Stomach smooth muscle (tissue), 2 donors: ENCODE data around the gene SMPDL3A.

Source experiments
- H3K27ac ChIP-seq: one replicate; pipeline ENCODE4 v1.7.0; 2013; ENCODE audit warnings: mild to moderate bottlenecking, low read length, inconsistent platforms
- H3K27me3 ChIP-seq, 2 donors: one replicate each; pipeline ENCODE4 v1.7.0; 2013; ENCODE audit warnings: low read length in 2 of 2; ENCODE audit not compliant: insufficient read depth in 2 of 2, control insufficient read depth in 1 of 2
- H3K36me3 ChIP-seq, 2 donors: one replicate each; pipeline ENCODE4 v1.7.0; 2013; ENCODE audit warnings: low read length in 2 of 2; ENCODE audit not compliant: control insufficient read depth in 2 of 2, insufficient read depth in 2 of 2
- H3K4me1 ChIP-seq: one replicate; pipeline ENCODE4 v1.7.0; 2013; ENCODE audit warnings: low read length; ENCODE audit not compliant: control insufficient read depth, insufficient read depth
- H3K4me3 ChIP-seq, 2 donors: one replicate each; pipeline ENCODE4 v1.7.0; 2013; ENCODE audit warnings: low read length in 2 of 2
- H3K9ac ChIP-seq, 2 donors: one replicate each; pipeline ENCODE4 v1.7.0; 2013; ENCODE audit warnings: low read length in 2 of 2, mild to moderate bottlenecking in 1 of 2
- H3K9me3 ChIP-seq, 2 donors: one replicate each; pipeline ENCODE4 v1.7.0; 2013; ENCODE audit warnings: low read length in 2 of 2; ENCODE audit not compliant: control insufficient read depth in 2 of 2
- donor health status: healthy.
- donor health status: Pancreatic carcinoma.

SMPDL3A gene

GRCh38 chr6:122829456-122829855, 40.4 kb downstream of the SMPDL3A start:
- H3K9me3 ChIP-seq = no peaks in the 10 kb centered on the region

GRCh38 chr6:122831511-122831910, 42.5 kb downstream of the SMPDL3A start:
- H3K27me3 ChIP-seq = no peaks in the 10 kb centered on the region
- H3K27ac ChIP-seq = no peak overlapping the region

More at GRCh38 chr6:122829456-122829855, 40.4 kb downstream of the SMPDL3A start:
- H3K27ac ChIP-seq = no peak overlapping the region
- H3K9ac ChIP-seq = no peak overlapping the region
- no peaks in the 10 kb centered on the region for H3K36me3 ChIP-seq
- H3K27me3 ChIP-seq = no peaks in the 10 kb centered on the region
- H3K4me1 ChIP-seq = no peaks in the 10 kb centered on the region
- H3K4me3 ChIP-seq = no peak overlapping the region

GRCh38 chr6:122832459-122832858, 43.4 kb downstream of the SMPDL3A start:
- Histone ChIP-seq H3K4me1 (no peaks in the 10 kb centered on the region), H3K27me3 (no peaks in the 10 kb centered on the region), H3K9ac (no peak overlapping the region), H3K36me3 (no peaks in the 10 kb centered on the region), H3K27ac (no peak overlapping the region), H3K9me3 (no peaks in the 10 kb centered on the region), H3K4me3 (no peak overlapping the region)

More at GRCh38 chr6:122831511-122831910, 42.5 kb downstream of the SMPDL3A start:
- Histone ChIP-seq H3K36me3 (no peaks in the 10 kb centered on the region), H3K9me3 (no peaks in the 10 kb centered on the region), H3K9ac (no peak overlapping the region), H3K4me3 (no peak overlapping the region), H3K4me1 (no peaks in the 10 kb centered on the region)

GRCh38 chr6:122833021-122833491, 44.0 kb downstream of the SMPDL3A start:
- Histone ChIP-seq H3K9ac (no peak overlapping the region), H3K27ac (no peak overlapping the region), H3K4me3 (no peak overlapping the region), H3K4me1 (no peaks in the 10 kb centered on the region), H3K36me3 (no peaks in the 10 kb centered on the region), H3K9me3 (no peaks in the 10 kb centered on the region), H3K27me3 (no peaks in the 10 kb centered on the region)

- H3K4me3 ChIP-seq = no peak overlapping the region
- H3K4me1 ChIP-seq = no peaks in the 10 kb centered on the region
- no peaks in the 10 kb centered on the region for H3K27me3 ChIP-seq
- H3K27ac ChIP-seq = no peak overlapping the region
- no peaks in the 10 kb centered on the region for H3K9me3 ChIP-seq
- H3K9ac ChIP-seq = no peak overlapping the region
- no peaks in the 10 kb centered on the region for H3K36me3 ChIP-seq
Observed at GRCh38 chr6:122838060-122838780, 49.2 kb downstream of the SMPDL3A start.

- Histone ChIP-seq H3K36me3 (no peaks in the 10 kb centered on the region), H3K27ac (no peak overlapping the region), H3K9ac (no peak overlapping the region), H3K4me3 (no peak overlapping the region), H3K27me3 (no peaks in the 10 kb centered on the region), H3K9me3 (no peaks in the 10 kb centered on the region), H3K4me1 (no peaks in the 10 kb centered on the region)
Observed at GRCh38 chr6:122839472-122839871, 50.4 kb downstream of the SMPDL3A start.

- Histone ChIP-seq H3K27me3 (no peaks in the 10 kb centered on the region), H3K36me3 (no peaks in the 10 kb centered on the region), H3K27ac (no peak overlapping the region), H3K9ac (no peak overlapping the region), H3K9me3 (no peaks in the 10 kb centered on the region), H3K4me3 (no peak overlapping the region), H3K4me1 (no peaks in the 10 kb centered on the region)
Observed at GRCh38 chr6:122839906-122840305, 50.8 kb downstream of the SMPDL3A start.

- Histone ChIP-seq H3K27ac (no peak overlapping the region), H3K4me3 (no peak overlapping the region), H3K4me1 (no peaks in the 10 kb centered on the region), H3K9me3 (no peaks in the 10 kb centered on the region), H3K36me3 (no peaks in the 10 kb centered on the region), H3K9ac (no peak overlapping the region), H3K27me3 (no peaks in the 10 kb centered on the region)
Observed at GRCh38 chr6:122845464-122845863, 56.4 kb downstream of the SMPDL3A start.

- no peak overlapping the region for H3K9ac ChIP-seq
Observed at GRCh38 chr6:122845916-122846612, 57.0 kb downstream of the SMPDL3A start.

GRCh38 chr6:122853259-122853995, 64.4 kb downstream of the SMPDL3A start:
- no peak overlapping the region for H3K9ac ChIP-seq
- no peaks in the 10 kb centered on the region for H3K27me3 ChIP-seq
- no peak overlapping the region for H3K4me3 ChIP-seq
- no peak overlapping the region for H3K27ac ChIP-seq
- H3K4me1 ChIP-seq = no peaks in the 10 kb centered on the region
- no peaks in the 10 kb centered on the region for H3K36me3 ChIP-seq
- H3K9me3 ChIP-seq = no peaks in the 10 kb centered on the region

More at GRCh38 chr6:122845916-122846612, 57.0 kb downstream of the SMPDL3A start:
- H3K27me3 ChIP-seq = no peaks in the 10 kb centered on the region
- H3K36me3 ChIP-seq = no peaks in the 10 kb centered on the region
- no peak overlapping the region for H3K27ac ChIP-seq
- H3K9me3 ChIP-seq = no peaks in the 10 kb centered on the region
- H3K4me1 ChIP-seq = no peaks in the 10 kb centered on the region
- H3K4me3 ChIP-seq = no peak overlapping the region
